CD4-positive, alpha-beta T cell treated with Interleukin-12 subunit alpha and Interleukin-12 subunit beta, for 1 hour (primary cell): ENCODE data around the gene LSM6.

Experiments
- DNase-seq: peaks from one replicate; pipeline ENCODE4 v3.0.0-alpha.2; 2020

Gene LSM6

DNA sequence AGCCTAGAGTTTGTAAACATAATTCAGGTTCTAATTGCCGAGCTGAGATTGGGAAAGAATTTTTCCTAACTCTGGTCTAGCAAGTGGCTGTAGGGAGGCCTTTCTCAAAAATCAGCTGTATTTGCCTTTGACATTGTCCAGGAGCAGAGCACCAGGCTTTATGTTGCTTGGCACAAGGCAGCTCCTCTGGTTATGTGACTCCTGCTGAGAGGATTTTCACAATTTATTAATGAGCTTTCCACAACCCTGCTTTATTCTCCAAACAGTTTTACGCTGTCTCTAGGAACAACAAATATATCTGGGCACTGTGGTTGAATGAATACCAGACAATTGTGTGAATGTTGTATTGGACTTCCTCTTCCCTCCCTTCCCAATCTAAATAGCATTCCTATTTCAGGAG, 14.9 kb downstream of the LSM6 start:
- no peak for DNase-seq

DNA sequence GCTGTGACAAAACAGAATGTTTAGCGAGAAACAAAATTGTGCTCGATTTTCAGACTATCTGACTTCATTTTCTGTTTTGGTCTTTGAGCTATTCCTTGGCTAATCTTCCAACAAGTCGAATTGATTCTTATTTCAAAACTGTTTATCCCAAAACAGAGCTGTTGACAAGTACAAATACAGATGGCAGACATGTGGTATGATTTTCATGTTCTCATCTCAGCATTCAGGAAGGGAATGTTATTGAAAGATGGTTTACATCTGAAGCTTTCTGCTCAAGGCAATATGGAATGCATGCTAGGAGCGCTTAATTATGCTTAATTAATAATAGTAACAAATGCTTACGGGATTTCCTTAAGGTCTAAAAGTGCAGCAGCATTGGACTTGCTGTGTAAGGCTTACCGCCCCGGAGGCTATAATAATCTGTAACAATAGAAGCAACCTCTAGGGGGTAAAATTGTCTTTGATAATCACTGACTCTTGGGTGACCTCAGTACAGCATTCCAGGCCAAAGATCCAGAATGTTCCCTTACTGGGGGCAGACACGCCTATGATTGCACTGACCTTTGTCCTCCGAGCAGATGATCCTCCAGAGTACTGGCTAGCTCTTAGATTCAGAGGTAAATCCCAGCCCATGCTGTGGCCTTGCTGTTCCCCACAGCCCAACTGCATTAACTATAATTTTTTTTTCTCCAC, 16.4 kb downstream of the LSM6 start:
- DNase-seq, result no peak

DNA sequence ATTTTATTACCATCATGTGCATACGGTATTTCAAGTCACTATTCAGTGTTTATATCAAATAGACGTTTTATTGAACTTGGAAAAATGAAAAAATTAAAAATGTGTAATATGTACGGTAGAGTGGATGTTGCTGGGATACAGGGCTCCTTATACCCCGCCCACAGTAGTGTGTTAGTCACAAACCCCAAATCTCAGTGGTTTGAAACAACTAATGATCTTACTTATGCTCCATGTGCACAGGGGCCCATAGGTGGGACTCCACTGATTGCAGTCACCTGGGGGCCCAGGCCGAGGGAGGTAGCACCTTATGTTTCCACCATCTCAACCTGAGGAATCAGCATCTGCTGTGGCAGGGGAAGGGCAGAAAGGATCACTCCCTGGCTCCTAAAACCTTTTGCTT, 18.1 kb downstream of the LSM6 start:
- no peak for DNase-seq

DNA sequence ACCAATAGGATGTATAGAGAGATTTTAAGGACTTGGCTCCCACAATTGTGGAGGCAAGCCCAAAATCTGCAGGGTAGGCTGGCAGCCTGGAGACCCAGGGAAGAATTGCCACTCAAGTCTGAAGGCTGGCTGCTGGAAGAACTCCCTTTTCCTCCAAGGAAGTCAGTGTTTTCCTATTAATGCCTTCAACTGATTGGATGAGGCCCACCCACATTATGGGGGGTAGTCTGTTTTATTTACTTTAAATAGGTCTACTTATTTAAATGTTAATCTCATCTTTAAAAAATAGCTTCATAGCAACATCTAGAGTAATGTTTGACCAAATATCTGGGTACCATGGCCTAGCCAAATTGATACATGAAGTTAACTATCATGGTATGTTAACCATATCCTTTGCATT, 18.7 kb downstream of the LSM6 start:
- no peak for DNase-seq

DNA sequence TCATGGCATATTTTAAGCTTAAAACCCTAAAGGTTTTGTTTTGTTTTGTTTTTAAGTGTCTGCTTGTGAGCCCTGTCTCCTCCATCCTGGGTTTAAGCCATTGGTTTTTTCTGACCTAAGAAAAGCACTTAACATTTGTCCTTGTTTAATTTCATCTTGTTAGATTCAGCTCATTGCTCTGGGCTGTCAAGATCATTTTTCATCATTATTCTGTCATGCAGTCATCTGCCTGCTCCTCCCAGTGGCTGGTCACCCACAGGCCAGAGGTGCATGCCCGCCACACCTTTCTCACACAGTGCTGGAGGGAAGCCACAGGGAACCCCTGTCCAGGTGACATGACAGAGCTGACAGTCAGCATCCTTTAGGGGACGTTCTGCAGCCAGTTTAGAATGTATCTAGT, 27.1 kb downstream of the LSM6 start:
- no peak for DNase-seq

DNA sequence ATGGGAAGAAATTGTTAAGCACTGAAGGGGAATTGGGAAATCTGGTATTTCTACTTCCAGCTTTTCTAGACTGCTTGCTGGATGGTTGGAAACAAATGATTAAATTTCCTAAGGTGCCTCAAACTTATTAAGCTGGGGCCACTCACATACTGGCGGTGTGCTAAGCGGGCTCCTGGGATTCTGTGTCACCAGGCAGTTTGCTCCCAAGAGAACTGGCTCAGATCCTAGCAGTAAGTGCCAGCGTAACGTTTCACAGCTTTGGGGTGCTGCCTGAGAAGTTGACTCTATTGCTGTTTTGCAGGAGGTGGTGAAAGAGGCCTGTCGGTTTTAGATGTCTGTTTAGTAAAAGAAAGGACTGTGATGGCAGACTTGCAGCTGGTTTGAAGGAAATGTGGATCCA, 31.9 kb downstream of the LSM6 start:
- no peak for DNase-seq

DNA sequence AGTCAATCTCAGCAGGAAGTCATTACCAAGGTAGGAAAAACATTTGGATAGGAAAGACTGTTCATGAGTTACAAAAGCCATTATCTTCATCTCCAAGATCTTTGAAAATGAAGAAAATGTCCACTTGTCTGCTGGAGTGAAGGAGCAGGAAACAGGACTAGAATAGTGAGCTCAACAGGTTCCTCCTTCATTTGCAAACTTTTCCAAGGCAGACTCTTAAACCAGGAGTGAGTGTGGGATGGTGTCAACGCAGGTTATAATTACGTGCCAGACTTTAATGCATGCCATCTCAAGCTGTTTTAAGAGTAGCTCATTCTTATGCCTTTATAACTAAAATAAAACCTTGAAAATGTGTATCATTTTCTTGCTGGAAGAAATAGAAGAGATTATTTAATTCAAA, 35.4 kb downstream of the LSM6 start:
- no peak for DNase-seq

DNA sequence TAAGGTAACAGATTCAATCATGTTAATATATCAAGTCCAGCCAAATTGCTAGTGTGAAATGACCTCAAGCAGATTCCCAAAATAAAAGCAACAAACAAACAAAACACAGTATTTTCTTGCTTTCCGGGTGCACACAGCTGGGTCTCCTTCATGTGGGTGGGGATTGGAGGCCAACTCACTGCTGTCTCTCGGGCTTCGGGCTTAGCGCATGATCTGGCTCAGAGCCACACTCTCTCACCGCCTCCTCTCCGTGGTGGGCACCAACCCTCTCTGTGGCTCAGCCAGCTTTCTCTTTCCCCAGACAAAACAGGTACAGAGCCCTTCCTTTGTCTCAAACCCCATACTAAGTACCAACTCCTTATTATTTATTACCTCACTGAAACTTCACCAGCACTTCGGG, 35.9 kb downstream of the LSM6 start:
- no peak for DNase-seq

DNA sequence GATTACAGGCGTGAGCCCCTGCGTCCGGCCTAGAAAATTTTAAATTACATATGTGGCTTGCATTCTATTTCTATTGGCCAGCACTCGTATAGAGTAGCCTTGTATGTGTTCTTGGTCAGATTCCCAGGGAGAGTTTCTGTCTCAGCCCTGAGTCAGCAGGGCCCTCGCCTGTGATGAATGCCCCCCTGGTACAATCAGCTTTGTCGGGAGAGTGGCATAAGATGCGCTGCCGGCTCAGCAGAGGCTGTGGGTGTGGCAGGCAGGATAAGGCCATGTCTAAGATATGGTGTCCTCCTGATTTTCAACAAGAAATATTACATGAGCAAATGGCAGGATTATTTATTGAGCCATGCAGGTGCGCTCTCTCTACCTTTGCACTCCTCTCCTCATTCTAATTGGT, 37.3 kb downstream of the LSM6 start:
- no peak for DNase-seq

DNA sequence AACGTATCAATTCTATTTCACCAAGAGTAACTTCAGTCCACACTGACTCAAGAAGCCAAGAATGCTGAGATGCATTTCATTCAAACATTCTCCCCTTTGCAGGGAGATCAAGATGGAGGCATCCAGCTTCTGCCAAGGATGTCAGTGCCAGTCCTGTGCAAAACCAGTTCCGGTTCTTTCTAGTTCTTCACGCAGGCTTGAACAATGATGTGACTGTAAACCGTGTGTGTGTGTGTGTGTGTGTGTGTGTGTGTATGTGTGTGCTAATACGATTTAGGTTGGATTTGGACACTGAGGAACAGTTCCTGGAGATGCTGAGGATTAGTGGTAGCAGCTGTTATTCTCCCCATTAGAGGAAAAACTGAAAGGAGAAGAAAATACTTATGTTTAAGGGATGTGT, 38.7 kb downstream of the LSM6 start, which contains the start of gene REELD1:
TSS of gene REELD1 (plus strand) at position 301 of the 400 bp plus-strand sequence. CDS start 2,415 bp downstream, outside the sequence.
- no peak for DNase-seq

DNA sequence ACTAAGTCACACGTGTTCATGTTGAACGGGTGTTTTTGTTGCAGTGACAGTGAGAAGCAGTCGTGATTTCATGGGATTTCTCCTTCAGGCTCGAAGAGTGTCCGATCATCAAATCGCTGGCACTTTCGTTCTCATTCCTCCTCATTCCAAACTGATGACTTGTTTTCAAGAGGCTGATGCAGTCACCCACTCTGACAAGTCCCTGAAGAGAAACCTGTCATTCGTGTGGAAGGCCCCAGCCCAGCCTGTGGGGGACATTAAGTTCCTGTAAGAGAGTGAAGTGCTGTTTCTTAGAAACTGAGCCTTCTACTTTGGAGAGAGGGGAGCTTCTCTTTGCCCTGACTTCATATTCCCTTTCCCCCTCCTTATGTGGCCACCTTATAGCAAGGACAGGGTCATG, 46.8 kb downstream of the LSM6 start:
- DNase-seq, result no peak

DNA sequence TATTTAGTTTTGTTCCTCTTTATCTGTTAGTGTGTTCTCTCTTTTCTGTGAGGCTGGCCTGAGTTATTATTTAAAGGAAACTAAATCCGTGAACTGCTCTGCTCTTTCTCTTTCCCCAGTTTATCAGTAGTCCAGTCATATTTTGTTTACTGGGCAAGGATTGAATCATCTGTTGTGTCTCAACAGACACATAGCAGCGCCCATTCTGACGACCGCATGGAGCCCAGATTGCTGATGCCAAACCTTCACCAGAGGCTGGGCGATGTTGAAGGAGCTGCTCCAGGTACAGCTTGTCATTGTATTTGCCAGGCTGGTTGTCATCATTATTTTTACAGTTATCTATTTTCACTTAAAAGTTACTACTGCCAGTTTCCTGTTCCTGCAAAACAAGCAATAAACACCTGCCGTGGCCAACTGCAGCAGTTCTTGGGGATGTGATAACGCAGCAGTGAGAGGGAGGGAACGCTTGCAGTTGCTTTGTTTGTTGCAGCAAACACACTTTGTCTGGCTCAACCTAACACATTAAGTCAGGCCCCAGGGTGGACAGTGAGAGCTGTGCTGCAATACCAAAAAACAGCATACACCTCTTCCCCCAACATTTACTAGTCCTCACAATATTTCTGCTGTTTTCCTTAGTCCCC, 48.9 kb downstream of the LSM6 start:
- no peak for DNase-seq

DNA sequence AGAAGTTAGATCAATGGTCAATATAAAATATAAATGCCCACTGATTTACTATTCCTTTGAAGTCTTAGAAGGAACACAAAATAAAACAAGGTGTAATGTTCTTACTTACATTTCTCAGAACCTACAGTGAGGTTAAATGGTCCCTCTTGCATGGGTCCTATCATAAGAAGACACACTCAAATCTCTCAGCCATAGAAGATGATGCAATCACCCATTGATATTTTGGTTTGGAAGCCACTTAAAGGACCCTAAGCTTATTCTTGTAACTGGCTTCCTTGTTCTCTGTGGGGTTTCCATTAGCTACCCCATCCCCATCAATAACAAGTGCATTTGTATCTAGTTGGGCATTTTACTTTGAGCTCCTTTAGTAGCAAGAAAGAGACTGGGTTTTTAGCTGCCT, 53.9 kb downstream of the LSM6 start:
- DNase-seq, result no peak

DNA sequence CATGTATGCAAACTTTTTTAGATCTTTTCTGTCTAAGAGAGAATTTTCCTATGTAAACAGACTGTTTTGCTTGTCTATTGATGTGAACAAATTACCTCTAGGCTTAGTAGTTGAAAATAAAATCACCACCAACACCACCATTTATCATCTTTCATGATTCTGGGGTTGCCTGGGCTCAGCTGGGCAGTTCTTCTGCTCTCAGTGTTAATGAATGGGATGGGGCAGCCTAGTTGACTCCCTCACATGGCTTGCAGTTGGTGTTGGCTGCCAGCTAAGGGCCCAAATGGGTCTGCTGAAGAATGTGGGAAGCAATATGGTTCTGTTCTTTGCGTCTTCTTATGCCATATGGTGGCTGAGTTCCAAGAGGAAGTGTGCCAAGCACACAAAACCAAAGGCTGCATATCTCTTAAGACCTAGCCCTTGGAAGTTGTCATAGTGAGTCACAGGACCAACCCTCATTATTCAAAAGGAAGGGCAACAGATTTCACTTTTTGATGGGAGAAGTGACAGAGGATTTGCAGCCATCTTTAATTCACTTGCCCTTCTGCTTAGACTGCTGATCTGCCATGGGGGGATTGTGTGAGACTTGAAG, 56.7 kb downstream of the LSM6 start:
- no peak for DNase-seq

DNA sequence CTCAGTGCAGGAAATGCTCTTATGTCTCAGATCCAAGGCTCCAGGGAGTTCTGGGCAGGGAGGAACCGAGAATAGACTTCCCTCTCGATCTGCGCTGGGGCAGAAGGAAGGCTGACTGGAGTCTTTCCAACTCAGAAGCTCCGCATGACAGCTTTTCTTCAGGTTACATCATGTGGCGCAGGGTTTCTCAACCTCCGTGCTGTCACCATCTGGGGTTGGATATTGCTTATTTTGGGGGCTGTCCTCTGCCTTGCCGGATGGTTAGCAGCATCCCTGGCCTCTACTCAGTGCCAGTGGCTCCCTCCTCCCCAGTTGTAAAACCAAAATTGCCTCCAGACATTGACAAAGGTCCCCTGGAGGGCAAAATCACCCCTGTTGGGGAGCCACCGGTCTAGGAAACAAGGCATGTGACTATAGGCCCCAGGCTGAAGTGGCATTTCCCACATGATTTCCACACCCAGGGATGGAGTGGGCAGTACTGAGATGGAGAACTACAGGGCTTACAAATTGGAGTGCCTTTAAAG, 60.2 kb downstream of the LSM6 start:
- DNase-seq, result no peak

DNA sequence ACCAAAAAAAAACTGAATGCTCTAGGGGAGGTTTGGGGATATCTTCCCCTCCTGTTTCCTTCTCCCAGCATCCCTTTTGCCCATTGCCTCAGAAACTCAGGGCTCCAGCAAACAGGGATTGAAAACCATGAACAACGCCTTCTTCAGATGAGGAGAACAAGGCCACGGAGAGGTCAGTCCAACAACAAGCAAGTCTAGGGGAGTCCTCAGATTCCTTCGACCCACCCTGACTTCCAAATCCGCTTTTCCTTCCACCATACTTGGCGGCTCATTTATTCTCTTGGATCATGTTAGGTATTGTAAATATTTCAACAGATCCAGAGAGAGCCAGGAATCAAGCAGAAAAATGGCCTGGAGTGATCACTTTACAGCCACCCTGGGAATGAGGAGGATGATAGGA, 60.7 kb downstream of the LSM6 start:
- DNase-seq, result no peak

DNA sequence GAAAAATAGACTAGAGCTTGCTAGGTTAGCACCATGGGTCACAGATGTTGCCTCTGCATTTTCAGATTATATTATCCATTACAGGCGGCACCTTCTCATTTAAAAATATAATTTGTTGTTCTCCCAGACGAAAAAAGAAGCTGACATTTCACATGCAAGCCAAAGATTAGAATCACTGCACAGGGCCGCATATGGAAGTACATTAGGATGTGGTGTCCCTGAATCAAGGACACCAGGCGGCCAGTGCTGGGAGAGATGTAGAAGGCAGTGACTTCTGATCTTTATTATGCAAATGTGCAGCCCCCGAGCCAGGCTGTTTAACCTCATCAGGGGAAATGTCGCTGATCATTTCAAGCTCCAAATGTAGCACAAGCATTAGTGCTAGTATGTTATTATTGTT, 61.6 kb downstream of the LSM6 start:
- DNase-seq, result no peak

DNA sequence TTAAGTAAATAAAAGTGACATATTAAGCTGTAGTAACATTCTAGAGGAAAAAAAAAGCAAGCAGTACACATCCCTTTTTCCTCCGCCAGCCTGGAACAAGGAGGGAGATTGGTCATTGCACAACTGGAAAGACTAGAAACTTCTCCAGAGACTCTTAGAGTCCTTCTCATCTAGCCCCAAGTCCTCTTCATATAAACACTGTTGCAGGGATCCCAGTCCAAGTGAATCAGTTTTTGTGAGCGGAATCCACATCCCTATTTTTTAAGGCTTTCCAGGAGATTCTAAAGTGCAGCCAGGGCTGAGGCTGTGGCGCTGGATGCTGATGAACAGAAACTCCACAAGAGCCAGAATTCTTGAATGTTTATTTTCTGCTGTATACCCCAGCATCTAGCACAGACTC, 62.6 kb downstream of the LSM6 start:
- DNase-seq, result no peak
